Neural progenitor cell (in vitro differentiated cells): ENCODE measurements around the gene GHDC.

Experiments used
- EZH2 ChIP-seq: fragments of 200-600 bp; sonication (generic); IDR thresholded peaks from 2 replicates; pipeline ENCODE4 v1.6.1; 2017; ENCODE audit warnings: antibody characterized with exemption, mild to moderate bottlenecking, moderate library complexity
- EZH2phosphoT487 ChIP-seq: fragments of 200-600 bp; sonication (generic); IDR thresholded peaks from 2 replicates; pipeline ENCODE4 v1.6.1; 2017; ENCODE audit warnings: antibody characterized with exemption
- TF ChIP-seq, protein P1 (sequence below): fragments of 200-600 bp; sonication (generic); IDR thresholded peaks from 2 replicates; pipeline ENCODE4 v1.5.1; 2017; ENCODE audit warnings: antibody characterized with exemption, mild to moderate bottlenecking

DNA sequence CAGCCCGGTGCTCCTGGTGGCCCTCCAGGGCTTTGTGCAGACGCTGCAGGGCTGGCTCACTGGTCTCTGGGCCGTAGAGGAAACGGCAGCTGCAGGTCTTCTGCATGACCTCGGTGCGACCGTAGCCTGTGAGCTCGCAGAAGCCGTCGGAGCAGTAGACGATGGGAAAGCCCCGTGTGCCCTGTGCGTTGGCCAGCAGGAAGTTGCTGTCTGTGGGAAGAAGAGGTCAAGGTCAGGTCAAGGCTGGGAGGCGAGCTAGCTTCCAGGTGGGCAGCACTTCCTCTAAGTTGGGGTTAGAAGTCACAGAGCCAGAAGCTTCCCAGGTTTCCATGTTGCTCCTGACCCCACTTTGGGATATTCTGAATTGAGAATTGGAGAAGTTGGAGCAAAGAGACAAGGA, 15.5 kb downstream of the GHDC start:
- TF ChIP-seq, protein P1, sequence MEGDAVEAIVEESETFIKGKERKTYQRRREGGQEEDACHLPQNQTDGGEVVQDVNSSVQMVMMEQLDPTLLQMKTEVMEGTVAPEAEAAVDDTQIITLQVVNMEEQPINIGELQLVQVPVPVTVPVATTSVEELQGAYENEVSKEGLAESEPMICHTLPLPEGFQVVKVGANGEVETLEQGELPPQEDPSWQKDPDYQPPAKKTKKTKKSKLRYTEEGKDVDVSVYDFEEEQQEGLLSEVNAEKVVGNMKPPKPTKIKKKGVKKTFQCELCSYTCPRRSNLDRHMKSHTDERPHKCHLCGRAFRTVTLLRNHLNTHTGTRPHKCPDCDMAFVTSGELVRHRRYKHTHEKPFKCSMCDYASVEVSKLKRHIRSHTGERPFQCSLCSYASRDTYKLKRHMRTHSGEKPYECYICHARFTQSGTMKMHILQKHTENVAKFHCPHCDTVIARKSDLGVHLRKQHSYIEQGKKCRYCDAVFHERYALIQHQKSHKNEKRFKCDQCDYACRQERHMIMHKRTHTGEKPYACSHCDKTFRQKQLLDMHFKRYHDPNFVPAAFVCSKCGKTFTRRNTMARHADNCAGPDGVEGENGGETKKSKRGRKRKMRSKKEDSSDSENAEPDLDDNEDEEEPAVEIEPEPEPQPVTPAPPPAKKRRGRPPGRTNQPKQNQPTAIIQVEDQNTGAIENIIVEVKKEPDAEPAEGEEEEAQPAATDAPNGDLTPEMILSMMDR = no peak
- TF ChIP-seq EZH2 = no peak
- TF ChIP-seq EZH2phosphoT487 = no peak
